Middle frontal gyrus (tissue), 1 donor: ENCODE results near the gene USPL1.
A peak's percentile ranks its signal among the peaks of the same experiment; 100 is the strongest.
"Not testable (repeated sequence)": the region's sequence is repeated elsewhere in the genome, so short reads cannot be mapped to it uniquely, and the experiment has no call there.

Experiments used
- DNase-seq: peaks from one replicate; pipeline ENCODE4 v3.0.0-alpha.2; 2015; ENCODE audit warnings: low spot score; ENCODE audit errors: extremely low spot score

USPL1 gene

DNA sequence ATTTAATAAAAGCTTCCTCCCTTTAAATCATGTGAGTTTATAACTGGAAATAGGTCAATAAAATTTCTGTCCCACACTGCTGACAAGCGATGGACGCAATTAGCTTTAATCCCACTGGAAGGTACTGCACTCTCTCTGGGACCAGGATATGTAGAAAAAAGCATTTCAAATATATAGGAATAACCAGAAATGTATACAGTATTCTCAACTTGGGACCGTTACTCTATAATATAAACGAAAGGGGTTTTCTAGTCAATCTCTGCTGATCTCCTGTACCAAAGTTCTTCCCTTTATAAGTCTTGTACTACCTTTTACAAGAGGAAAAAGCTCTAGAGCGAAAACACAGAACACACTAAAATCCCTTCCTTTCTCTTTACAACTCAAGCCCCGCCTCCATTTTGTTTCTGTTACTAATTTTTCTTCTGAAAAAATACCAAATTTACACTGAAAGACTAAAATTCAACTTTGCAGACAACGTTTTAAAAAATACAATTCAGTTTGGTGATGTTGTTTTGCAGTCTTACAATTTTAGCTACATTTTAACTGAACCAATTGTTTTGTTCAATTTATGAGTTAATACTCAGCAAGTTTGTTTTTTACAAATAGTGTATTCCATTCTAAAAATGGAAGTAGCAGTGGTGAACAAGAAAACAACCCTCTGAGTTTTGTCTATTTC, 1.7 kb upstream of the USPL1 start:
- no peak for DNase-seq

DNA sequence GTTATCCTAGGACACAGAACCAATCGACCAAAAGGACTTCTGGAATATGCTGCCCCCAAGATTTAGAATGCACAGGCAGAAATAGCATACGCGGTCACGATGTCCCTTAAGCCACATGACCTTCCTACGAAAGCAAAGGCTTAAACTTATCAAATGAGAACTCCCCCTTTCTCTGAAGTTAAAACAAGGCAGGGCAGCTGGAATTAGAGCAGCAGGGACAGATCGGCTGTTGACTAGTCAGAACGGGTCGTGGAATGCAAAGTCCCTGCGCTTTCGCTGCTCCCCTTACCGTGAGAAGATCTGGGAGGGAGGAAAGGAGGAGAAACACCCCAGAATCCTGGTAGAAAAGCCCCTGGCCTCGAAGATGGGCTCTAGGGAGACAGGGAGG, 799 bp upstream of the USPL1 start:
- peak; percentile 79 for DNase-seq

DNA sequence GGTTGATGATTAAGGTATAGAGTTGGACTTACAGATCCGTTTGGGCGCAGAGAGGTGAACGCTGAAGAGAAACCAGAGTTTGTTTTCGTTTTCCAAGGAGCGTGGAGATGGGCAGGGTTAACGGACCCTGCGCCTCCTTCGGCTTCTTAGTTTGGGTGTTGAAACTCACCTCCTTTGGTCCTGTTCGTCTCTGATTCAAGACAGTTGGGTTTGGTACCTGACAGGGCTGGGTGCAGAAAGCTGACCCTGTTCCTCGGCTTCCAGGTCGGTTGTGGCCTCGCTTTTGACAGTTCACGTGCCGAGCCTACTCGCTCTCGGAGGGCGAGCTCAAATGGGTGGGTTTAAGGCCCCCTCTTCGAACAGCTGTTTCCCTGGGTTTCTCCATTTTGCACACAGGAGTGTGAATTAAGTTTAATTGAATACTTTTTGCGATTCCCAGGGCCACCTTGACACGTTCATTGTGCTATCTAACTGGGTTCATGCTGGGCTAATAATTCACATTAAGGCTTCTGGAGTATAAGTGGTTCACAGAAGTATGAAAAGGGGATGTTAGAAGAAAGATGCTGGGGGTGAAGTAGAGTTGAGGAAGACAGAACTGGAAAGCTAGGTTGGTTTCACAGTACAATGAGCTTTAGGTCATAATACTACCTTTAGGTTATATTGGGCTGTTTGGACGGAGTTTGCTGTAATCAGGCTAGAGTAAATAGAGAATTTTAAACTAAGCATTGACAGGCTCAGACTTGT, 638 bp downstream of the USPL1 start:
- no peak for DNase-seq

DNA sequence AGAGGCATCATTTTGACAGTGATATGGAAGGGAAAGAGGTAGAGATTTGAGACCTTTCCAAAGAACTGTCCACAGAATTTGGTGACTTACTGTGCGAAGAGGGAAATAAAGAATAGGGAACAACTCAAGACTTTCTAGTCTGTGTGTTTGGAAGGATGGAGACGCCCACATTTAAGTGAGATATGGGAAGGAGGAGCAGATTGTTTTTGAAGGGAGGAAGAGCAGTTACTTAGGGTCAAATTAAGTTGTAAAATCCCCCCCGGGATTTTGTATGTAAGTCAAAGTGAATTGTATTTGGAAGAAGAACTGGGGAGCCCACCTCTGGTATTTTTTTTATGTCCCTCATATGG, 1.2 kb downstream of the USPL1 start:
- DNase-seq, result no peak

DNA sequence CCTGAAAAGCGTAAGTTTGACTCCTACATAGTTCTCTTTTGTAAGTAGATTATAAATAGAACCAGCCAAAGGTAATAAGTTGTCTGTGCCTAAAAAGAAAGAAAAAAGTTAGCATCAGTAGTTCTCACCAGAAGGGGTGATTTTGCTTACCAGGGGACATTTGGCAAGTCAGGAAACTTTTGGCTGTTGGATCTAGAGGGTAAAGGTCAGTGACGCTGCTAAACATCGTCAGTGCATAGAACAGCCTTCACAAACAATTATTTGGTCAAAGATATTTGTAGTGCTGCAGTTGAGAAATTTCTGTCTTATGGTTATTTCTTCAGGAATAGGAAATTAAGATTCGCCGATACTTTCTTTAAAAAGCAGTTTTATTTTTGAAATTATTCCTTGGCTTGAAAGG, 2.0 kb downstream of the USPL1 start:
- DNase-seq, result no peak

DNA sequence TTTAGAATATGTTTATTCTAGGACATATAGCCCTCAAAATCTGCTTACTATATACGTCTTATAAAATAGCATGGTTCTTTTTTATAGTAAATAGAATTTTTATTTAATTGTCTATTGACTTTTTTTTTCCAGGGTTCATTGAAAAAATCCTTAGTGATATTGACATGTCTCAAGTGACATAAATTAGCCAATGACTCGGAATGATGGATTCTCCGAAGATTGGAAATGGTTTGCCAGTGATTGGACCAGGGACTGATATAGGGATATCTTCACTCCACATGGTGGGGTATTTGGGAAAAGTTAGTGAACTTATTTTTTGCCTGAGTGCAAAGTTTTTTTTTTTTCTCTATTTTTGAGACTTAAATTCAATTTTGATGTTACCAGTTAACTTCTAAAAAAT, 3.2 kb downstream of the USPL1 start:
- DNase-seq, result no peak

DNA sequence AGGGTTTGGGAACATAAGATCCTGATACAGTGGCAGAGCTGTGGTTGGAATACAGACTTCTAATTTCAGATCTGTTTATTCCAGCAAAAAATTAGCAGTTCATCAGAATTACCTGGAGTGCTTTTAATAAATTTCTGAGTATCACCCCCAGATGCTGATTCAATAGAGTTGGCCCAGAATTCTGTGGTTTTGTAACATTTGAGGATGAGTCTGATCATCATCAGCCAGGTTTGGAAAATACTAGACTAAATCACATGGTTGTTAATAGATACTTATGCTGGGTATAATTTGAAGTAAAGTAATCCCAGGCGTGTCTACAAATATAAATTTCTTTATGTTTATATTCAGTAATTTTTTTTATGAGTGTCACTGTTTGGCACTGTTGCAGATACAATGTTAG, 4.8 kb downstream of the USPL1 start:
- DNase-seq, result no peak

DNA sequence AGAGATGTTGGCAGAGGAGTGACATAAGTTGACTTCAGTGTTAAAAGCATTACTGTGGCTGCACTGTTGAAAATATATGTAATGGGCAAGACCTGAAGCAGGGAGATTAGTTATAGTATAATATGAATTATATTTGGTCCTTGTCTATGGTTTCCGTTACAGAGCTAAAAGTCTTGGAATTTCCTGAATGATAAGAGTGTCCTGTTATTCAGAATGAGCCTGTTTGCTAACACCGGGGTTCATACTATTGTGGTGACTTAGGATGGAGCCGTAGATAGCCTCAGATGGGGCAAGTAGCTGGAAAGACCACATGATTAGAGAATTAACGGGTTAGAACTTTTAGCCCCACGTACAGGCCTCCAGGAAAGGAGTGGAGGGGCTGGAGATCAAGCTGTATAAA, 5.7 kb downstream of the USPL1 start:
- no peak for DNase-seq

DNA sequence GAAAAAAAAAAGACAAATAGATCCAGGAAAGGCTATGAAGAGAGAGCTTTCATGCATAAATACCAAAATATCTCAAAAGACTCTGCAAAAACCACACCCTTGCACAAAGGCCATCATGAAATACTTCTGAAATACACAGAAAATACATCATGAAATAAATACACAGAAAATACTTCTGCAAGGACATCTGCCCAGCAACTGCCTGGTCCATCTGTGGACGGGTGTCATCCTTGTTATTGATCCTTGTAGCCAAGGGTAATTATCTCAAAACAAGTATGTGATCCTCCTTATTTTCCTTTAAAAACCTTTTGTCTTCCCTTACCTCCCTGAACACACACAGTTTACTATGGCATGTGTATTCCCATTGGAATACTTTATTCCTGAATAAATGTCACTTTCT, 6.9 kb downstream of the USPL1 start:
- no peak for DNase-seq

DNA sequence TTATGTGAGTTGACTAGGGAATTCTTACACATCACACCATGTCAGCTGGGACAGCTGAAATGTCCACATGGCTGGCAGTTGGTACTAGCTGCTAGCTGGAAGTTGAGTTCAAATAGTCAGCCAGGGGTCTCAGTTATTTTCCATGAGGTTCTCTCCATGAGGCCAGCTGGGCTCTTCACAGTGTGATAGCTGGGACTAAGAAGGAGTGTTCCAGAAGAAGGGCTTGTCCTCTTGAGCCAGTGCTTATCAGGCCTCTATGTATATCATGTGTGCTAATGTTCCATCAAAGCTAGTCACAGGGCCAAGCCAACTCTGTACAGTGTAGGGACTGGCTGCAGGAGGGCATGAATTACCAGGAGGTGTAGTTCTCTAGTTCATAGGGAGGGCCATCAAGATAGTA, 11.8 kb downstream of the USPL1 start:
- DNase-seq, result no peak

DNA sequence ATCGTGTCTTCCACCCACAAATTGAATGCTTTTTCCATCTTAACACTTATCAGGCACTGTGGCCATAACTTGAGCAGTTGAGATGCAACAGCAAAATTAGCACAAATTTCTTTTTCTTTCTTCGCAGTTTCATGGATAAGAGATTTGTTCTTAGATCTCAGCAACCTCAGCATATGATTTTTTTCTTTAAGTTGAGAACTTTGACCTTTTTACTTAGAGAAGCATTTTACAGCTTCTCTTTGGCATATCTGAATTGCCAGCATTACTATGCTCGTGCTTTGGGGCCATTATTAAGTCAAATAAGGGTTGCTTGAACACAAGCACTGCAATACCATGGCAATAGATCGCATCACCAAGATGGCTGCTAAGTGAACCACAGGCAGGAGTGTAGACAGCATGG, 16.1 kb downstream of the USPL1 start:
- no peak for DNase-seq

DNA sequence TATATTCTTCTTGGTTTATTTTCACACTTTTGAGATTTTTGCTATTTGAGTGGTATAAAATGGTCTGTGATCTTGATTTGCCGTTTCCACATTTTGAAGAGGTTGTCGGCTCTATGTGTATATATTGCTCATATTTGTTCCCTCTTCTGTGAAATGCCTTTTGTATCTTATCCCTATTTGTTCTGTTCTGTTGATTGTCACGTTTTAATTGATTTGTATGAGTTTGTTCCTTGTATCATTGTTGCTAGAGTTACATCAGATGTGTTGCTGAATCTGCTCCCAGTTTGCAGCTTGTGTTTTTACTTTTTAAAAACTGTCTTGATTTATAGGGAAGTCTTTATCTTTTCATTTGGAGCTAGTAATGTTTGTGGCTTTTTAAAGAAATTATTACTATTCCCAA, 17.1 kb downstream of the USPL1 start:
- DNase-seq, result no peak

DNA sequence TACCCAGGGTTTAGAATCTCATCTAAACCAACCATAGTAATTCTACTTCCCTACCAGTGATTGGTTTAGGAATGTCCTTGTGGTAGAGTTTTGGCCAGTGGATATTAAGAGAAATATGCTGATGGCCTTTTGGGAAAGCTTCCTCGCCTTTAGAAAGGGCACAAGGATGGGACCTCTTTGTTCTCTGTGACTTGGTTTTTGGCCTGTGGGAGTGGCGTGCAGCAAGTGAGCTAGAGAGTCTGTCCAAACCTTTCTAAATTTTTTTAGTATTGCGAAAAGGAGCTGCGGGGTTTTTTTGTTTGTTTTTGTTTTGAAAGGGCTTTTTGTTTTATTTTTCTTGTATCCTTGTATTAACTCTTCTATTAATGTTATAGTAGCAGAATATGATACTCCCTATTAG, 20.6 kb downstream of the USPL1 start:
- DNase-seq, result no peak

DNA sequence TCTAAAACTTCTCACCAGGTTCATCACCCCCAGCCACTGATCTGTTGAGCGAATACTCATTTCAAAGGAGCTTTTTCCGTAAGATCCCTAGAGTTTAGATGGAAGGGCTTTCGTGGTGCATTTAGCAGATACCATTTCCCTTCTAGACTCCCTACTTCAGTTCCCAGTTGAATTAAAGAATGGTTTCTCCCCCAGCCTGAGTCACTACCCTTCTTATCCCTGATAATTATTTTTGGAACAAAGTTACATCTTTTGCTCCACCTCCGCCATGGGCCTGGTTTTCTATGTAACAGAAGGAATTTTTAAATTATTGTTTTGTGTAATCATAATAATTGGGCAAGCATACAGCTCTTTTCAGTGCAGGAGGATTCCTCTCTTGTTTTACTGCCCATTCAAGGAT, 22.0 kb downstream of the USPL1 start:
- DNase-seq, result no peak

DNA sequence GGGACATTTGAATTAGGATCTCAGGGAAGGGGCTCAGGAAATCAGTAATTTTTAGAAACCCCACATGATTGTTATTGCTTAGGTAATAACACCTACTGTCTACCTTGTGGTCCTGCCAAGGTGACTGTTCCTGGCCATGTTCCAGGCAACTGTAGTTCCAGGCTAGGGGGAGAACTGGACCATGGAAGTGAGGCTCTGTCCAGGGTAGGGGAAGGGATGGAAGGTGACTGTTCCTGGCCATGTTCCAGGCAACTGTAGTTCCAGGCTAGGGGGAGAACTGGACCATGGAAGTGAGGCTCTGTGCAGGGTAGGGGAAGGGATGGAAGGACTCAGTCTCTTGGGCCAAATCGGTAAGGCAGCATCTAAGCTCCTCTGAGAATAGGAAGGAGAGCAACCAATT, 23.5 kb downstream of the USPL1 start:
- DNase-seq, result not testable (repeated sequence)

DNA sequence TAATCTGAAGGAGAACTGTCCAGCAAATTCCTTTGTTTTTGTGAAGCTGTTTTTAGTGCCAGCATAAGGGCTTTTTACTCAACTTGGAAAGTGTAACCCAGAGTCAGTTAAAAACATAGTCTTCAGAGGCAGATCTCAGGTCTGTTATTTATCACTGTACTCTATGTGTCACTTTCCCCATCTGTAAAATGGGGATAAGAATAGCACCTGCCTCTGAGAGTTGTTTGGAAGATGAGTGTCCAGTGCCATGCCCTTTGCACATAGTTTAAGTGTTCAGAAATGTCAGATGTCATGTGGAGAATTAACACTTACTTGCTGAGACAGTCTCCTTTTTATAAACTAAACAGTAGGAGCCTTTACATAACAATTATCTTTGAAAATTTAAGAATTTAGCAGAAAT, 27.9 kb downstream of the USPL1 start:
- no peak for DNase-seq

DNA sequence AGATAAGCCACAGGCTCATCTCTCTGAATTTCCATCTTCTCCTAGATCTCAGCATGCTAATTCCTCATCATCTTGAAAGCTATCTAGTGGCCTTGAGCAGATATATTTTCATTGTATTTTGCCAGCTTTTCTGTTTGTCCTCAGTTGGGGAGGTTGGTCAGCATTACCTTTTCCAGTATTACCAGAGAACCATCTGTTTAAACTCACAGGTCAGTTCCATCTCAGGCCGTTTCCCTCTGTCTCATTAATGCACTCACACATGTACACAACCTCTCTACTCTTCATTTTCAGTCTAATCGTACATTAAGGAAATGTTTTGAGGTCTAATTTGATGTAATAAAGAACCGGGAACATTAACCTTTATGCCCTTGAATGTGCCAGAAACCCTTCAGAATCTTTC, 29.7 kb downstream of the USPL1 start:
- no peak for DNase-seq

DNA sequence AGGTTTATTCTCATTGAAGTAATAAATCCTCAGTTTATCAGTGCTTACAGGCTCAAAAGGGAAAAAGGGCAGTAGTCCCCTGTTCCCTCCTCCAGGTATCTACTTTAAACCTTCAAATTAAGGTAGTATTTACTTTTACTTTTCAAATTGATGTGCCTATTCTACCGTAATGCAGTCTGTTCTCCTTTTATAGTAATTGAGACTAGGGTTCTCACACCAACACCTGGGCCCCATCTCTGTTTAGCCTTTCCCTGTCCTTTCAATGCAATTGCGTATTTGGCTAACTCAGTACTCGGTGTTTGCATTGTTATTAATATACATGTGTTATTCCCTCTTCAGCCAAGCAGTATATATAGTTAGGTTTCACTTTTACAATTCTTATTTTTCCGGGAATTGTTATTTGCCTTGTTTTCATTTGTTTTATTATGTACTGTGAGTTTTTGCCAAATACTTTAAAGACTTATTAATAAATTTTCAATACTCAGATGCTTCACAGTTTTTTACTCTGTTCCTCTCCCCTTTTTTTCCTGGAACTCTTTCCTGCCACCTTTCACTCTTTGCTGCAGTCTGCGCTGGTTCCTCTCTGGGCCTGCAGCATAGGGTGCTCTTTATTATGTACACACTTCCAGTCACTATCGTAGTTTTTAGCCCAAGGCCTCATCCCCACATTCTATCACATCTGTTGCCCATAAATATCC, 30.3 kb downstream of the USPL1 start:
- DNase-seq, result no peak

DNA sequence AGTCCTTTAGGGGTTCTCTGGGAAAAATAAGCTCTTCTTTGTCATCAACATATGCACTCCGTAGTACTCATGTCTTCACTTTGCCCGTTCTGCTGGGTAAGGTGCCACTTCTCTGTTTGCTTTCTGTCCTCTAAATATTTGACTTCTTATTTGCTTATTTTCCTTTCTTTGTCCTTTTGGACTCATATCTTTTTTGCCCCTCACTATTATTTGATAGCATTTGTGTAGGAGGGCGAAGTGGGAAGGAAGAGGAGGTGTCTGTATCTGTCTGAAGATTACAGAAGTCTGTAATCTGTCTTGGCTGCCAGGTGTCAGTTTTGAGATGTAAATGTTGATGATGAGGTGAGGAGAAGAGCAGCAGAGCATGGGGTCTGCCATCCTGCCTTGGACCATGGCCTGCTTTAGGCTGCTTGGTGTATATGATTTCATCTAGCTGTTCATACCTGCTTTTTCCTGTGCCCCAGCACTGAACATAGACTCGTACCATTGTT, 30.8 kb downstream of the USPL1 start:
- DNase-seq, result no peak

DNA sequence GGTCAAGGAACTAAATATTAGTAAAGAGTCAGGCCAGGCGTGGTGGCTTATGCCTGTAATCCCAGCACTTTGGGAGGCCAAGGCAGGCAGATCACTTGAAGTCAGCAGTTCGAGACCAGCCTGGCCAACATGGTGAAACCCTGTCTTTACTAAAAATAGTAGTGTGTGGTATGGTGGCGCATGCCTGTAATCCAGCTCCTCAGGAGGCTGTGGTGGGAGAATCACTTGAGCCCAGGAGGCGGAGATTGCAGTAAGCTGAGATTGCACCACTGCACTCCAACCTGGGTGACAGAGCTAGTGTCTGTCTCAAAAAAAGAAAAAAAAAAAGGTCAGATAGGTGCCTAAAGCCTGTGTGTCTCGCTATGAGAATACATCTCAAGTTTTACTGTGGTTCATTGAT, 33.9 kb downstream of the USPL1 start:
- DNase-seq, result not testable (repeated sequence)

DNA sequence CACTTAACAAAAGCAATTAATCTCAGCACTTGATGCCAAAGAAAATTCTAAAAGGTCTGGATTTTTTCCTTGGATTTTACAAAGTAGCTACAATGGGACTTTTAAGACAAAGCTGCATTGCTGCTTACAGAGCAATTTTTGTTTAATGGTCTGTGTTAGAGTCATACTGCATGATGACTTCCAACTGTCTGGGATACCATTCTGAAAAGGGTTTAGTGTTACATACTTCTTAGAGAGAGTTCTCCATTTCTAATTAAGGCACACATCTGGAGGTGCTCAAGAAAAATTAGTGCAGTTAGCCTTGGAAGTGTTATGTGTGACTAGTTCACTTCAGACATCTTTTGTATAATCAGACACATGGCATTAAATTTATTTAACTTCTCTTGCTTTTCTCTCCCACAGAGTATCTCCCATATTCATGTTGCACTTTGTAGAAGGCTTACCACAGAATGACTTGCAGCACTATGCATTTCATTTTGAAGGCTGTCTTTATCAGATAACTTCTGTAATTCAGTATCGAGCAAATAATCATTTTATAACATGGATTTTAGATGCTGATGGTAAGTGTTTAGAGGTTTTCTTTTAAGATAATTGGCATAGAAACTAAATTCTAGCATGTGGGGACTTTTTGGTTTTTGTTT, 35.1 kb downstream of the USPL1 start:
- no peak for DNase-seq

DNA sequence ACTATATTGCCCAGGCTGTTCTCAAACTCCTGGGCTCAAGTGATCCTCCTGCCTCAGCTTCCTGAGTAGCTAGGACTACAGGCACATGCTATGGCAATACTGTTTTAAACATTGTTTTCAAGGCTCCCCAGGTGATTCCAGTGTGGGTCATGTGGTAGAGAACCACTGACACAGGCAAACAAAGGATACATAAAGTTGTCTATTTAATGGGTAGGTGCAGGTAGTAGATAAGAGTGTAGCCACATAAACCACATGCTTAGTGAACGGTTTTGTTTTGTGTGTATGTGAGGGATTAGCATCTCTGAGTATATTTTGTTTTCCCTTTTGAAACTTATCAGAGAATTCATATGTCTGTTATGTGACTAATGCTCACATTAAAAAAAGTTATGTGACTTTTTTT, 36.7 kb downstream of the USPL1 start:
- DNase-seq, result no peak
